ENCODE measurements around the gene FBXL12. TPM values are rescaled to one million over a fixed set of nuclear protein-coding genes. Genes with fewer than 3 reads are reported as not detected.
A peak's percentile ranks its signal among the peaks of the same experiment; 100 is the strongest.

Gene FBXL12
- total RNA-seq, 1 donor from 2014 or later = 29.0 TPM

- Mint-ChIP-seq H3K9me3 (ENCODE audit: unreplicated experiment) (no peaks in the 10 kb centered on the region), H3K4me1 (ENCODE audit: unreplicated experiment) (no peaks in the 10 kb centered on the region), H3K27me3 (ENCODE audit: unreplicated experiment) (no peaks in the 10 kb centered on the region), H3K36me3 (ENCODE audit: unreplicated experiment) (no peaks in the 10 kb centered on the region), H3K4me3 (ENCODE audit: unreplicated experiment) (no peak overlapping the region), H3K27ac (ENCODE audit: unreplicated experiment) (no peak overlapping the region)
- DNase-seq (ENCODE audit: extremely low spot score, unreplicated experiment) = no peak
- TF ChIP-seq CTCF (IDR thresholded peaks at IDR 0.05) = no peak
Observed at GRCh38 chr19:9799162-9799561, 19.7 kb downstream of the FBXL12 start.

GRCh38 chr19:9797871-9798270 is 21.0 kb downstream of the FBXL12 start:
- Mint-ChIP-seq H3K9me3 (ENCODE audit: unreplicated experiment) (no peaks in the 10 kb centered on the region), H3K36me3 (ENCODE audit: unreplicated experiment) (no peaks in the 10 kb centered on the region), H3K4me1 (ENCODE audit: unreplicated experiment) (peaks cover 3% of the 10 kb centered on the region), H3K27me3 (ENCODE audit: unreplicated experiment) (no peaks in the 10 kb centered on the region), H3K27ac (ENCODE audit: unreplicated experiment) (no peak overlapping the region), H3K4me3 (ENCODE audit: unreplicated experiment) (no peak overlapping the region)
- DNase-seq (ENCODE audit: extremely low spot score, unreplicated experiment) = no peak
- no peak for TF ChIP-seq CTCF (IDR thresholded peaks at IDR 0.05)

DNA sequence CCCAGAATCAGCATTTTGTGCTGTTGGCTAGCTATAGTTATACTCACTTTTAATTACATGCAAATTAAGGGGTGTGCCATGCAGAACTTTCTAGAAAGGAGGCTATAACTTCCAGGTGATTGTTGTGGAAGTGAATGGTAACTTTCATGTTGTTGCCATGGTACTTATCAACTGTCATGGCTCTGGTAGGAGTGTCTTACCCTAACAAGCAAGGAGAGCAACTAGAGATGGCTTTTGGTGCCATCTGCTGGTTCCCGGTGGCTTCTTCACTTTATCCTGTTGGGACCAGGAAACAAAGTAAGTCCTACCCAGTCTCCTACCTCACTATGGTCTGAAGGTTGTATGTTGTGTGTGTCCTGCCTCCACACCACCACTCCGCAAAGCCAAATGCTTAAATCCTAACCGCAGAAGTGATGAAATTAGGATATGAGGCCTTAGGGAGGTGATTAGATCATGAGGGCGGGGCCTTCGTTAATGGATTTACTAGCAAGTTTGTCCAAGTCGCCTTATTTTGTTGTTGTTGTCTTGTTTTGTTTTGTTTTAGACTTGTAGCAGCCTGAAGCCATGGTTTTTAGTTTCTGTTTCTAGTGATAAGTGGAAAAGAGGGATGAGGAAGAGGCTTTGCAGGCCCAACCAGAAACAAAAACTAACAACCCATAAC is 22.6 kb downstream of the FBXL12 start:
- TF ChIP-seq CTCF (IDR thresholded peaks at IDR 0.05) = peak; percentile 93
- H3K27ac Mint-ChIP-seq (ENCODE audit: unreplicated experiment) = peak overlapping the region; percentile 48
- peaks cover 6% of the 10 kb centered on the region for H3K4me1 Mint-ChIP-seq (ENCODE audit: unreplicated experiment)
- H3K4me3 Mint-ChIP-seq (ENCODE audit: unreplicated experiment) = no peak overlapping the region
- no peaks in the 10 kb centered on the region for H3K36me3 Mint-ChIP-seq (ENCODE audit: unreplicated experiment)
- no peaks in the 10 kb centered on the region for H3K27me3 Mint-ChIP-seq (ENCODE audit: unreplicated experiment)
- DNase-seq (ENCODE audit: extremely low spot score, unreplicated experiment) = peak; percentile 91
- no peaks in the 10 kb centered on the region for H3K9me3 Mint-ChIP-seq (ENCODE audit: unreplicated experiment)

DNA sequence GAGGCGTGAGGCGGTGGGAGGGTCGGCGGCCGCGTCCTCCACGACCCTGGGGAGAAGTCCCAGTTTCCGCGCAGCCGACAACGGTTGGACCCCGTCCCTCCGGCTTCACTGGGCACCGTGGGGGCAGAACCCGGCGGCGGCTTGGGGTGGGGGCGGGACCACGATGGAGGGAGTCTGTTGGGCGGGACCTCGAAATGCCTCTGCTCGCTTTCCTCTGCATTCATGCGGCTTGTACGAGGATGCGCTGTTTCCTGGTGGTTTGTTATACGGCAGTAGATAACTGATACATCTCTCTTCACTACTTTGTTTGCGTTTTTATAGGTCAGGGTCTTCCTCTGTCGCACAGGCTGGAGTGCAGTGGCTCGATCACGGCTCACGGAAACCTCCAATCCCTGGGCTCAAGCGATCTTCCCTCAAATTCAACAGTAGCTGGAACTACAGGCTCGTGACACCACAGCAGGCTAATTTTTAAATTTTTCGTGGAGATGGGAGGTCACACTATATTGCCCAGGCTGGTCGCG is 25.7 kb downstream of the FBXL12 start:
- DNase-seq (ENCODE audit: extremely low spot score, unreplicated experiment) = no peak
- Mint-ChIP-seq H3K4me3 (ENCODE audit: unreplicated experiment) (peak overlapping the region; percentile 92), H3K27me3 (ENCODE audit: unreplicated experiment) (no peaks in the 10 kb centered on the region), H3K27ac (ENCODE audit: unreplicated experiment) (peak overlapping the region; percentile 77), H3K4me1 (ENCODE audit: unreplicated experiment) (peaks cover 11% of the 10 kb centered on the region), H3K9me3 (ENCODE audit: unreplicated experiment) (no peaks in the 10 kb centered on the region), H3K36me3 (ENCODE audit: unreplicated experiment) (no peaks in the 10 kb centered on the region)
- TF ChIP-seq CTCF (IDR thresholded peaks at IDR 0.05) = no peak

DNA sequence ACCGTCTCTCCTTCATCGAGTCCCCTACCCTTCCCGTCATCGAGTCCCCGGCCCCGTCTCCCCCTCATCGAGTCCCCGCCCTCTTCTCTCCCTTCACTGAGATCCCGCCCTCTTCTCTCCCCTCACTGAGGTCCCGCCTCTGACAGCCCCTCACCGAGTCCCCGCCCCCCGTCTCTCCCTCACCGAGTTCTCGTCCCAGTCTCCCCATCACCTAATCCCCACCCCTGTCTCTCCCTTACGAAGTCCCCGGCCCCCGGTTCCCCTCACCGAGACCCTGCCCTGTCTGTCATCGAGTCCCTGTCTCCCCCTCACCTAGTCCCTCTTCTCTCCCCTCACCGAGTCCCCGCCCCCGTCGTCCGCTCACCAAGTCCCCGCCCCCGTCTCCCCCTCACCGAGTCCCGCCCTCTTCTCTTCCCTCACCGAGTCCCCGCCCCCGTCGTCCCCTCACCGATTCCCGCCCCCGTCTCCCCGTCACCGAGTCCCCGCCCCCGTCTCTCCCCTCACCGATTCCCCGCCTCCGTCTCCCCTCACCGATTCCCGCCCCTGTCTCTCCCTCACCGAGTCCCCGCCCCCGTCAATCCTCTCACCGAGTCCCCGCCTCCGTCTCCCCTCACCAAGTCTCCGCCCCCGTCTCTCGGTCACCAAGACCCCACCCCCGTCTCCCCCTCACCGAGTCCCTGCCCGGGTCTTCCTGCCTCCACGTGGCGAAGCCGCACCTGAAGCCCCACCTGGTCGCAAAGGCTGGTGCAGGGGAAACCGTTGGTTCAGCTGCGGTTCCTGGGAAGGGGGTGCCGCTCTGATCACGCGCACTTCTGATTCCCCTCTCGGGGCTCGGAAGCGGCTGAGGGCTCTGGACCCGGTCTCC is 26.4 kb downstream of the FBXL12 start:
- Mint-ChIP-seq H3K4me1 (ENCODE audit: unreplicated experiment) (peaks cover 11% of the 10 kb centered on the region), H3K4me3 (ENCODE audit: unreplicated experiment) (peak overlapping the region; percentile 92), H3K9me3 (ENCODE audit: unreplicated experiment) (no peaks in the 10 kb centered on the region), H3K27me3 (ENCODE audit: unreplicated experiment) (no peaks in the 10 kb centered on the region), H3K27ac (ENCODE audit: unreplicated experiment) (peak overlapping the region; percentile 98), H3K36me3 (ENCODE audit: unreplicated experiment) (no peaks in the 10 kb centered on the region)
- DNase-seq (ENCODE audit: extremely low spot score, unreplicated experiment) = peak; percentile 97
- no peak for TF ChIP-seq CTCF (IDR thresholded peaks at IDR 0.05)

Data from osteocyte (in vitro differentiated cells).